Osteoblast (primary cell): ENCODE measurements around the gene LURAP1L. TPM values are rescaled to one million over a fixed set of nuclear protein-coding genes. Genes with fewer than 3 reads are reported as not detected.

ENCODE experiments used
- DNase-seq: peaks from one replicate; pipeline ENCODE4 v3.0.0; 2011; ENCODE audit warnings: low spot score, mixed read lengths; ENCODE audit not compliant: insufficient read length; ENCODE audit errors: missing footprints
- H2AFZ ChIP-seq: 2 replicates; pipeline ENCODE4 v1.6.0; 2011; ENCODE audit warnings: mild to moderate bottlenecking, low read length
- H3K27ac ChIP-seq: 2 replicates; pipeline ENCODE4 v1.5.1; 2011; ENCODE audit warnings: mild to moderate bottlenecking, low read depth, low read length, moderate library complexity
- H3K27me3 ChIP-seq: 2 replicates; pipeline ENCODE4 v1.6.0; 2012; ENCODE audit warnings: mild to moderate bottlenecking, control low read depth, inconsistent platforms, low read length, moderate library complexity; ENCODE audit not compliant: insufficient read depth
- H3K36me3 ChIP-seq: 2 replicates; pipeline ENCODE4 v1.5.1; 2011; ENCODE audit warnings: mild to moderate bottlenecking, low read length, control low read depth, moderate library complexity; ENCODE audit not compliant: insufficient read depth
- H3K4me1 ChIP-seq: 2 replicates; pipeline ENCODE4 v1.5.1; 2011; ENCODE audit warnings: mild to moderate bottlenecking, low read length, control low read depth, moderate library complexity; ENCODE audit not compliant: insufficient read depth
- H3K4me2 ChIP-seq: 2 replicates; pipeline ENCODE4 v1.6.0; 2011; ENCODE audit warnings: mild to moderate bottlenecking, low read length; ENCODE audit not compliant: insufficient read depth
- H3K4me3 ChIP-seq: fragments of 200-600 bp; sonication (generic); 3 replicates; pipeline ENCODE4 v1.5.1; 2012; ENCODE audit warnings: mild to moderate bottlenecking, low read length, inconsistent platforms; ENCODE audit not compliant: insufficient read depth
- H3K79me2 ChIP-seq: 2 replicates; pipeline ENCODE4 v1.6.0; 2012; ENCODE audit warnings: mild to moderate bottlenecking, low read length, control low read depth, inconsistent platforms; ENCODE audit not compliant: insufficient read depth
- H3K9me3 ChIP-seq: 2 replicates; pipeline ENCODE4 v1.5.1; 2011; ENCODE audit warnings: low read depth, low read length, control low read depth
- H4K20me1 ChIP-seq: 2 replicates; pipeline ENCODE4 v1.6.0; 2012; ENCODE audit warnings: mild to moderate bottlenecking, low read length, control low read depth; ENCODE audit not compliant: insufficient read depth
- CTCF ChIP-seq: IDR thresholded peaks from 2 replicates; pipeline ENCODE4 v1.5.1; 2011; ENCODE audit warnings: mild to moderate bottlenecking, low read depth, low read length, moderate library complexity; ENCODE audit errors: extremely low read depth
- total RNA-seq: library from RNA; depleted of rRNA; stranded (reverse); fragments of >200 nt; gene quantifications from 2 replicates; pipeline ENCODE4 v1.2.3, GENCODE V29; 2012

LURAP1L gene
- total RNA-seq, 1 donor: 88.3 TPM

- peak; percentile 57 for TF ChIP-seq CTCF
- DNase-seq: peak; percentile 93
- H3K36me3 ChIP-seq: peaks cover 6% of the 10 kb centered on the region
- peak overlapping the region; percentile 86 for H2AFZ ChIP-seq
- H3K27ac ChIP-seq: peak overlapping the region; percentile 88
- no peaks in the 10 kb centered on the region for H3K27me3 ChIP-seq
- H3K4me1 ChIP-seq: peaks cover 8% of the 10 kb centered on the region
- H3K79me2 ChIP-seq: peaks cover 54% of the 10 kb centered on the region
- H3K9me3 ChIP-seq: no peaks in the 10 kb centered on the region
- peak overlapping the region; percentile 86 for H3K4me2 ChIP-seq
- H4K20me1 ChIP-seq: no peaks in the 10 kb centered on the region
- peak overlapping the region; percentile 90 for H3K4me3 ChIP-seq
These were observed 1.1 kb downstream of the LURAP1L start for GRCh38 chr9:12775679-12776512.

GRCh38 chr9:12776513-12777055 is 1.8 kb downstream of the LURAP1L start:
- peaks cover 58% of the 10 kb centered on the region for H3K79me2 ChIP-seq
- no peaks in the 10 kb centered on the region for H4K20me1 ChIP-seq
- peak overlapping the region; percentile 90 for H3K4me3 ChIP-seq
- peak overlapping the region; percentile 88 for H3K27ac ChIP-seq
- H3K9me3 ChIP-seq: no peaks in the 10 kb centered on the region
- DNase-seq: no peak
- H3K4me1 ChIP-seq: peaks cover 8% of the 10 kb centered on the region
- peak overlapping the region; percentile 86 for H2AFZ ChIP-seq
- H3K27me3 ChIP-seq: no peaks in the 10 kb centered on the region
- no peak for TF ChIP-seq CTCF
- peak overlapping the region; percentile 86 for H3K4me2 ChIP-seq
- peaks cover 10% of the 10 kb centered on the region for H3K36me3 ChIP-seq

- Histone ChIP-seq H3K79me2 (peaks cover 66% of the 10 kb centered on the region), H3K27ac (peak overlapping the region; percentile 88), H3K4me1 (peaks cover 8% of the 10 kb centered on the region), H3K36me3 (peaks cover 15% of the 10 kb centered on the region), H4K20me1 (no peaks in the 10 kb centered on the region), H3K4me2 (peak overlapping the region; percentile 86), H3K9me3 (no peaks in the 10 kb centered on the region), H3K4me3 (peak overlapping the region; percentile 90), H3K27me3 (no peaks in the 10 kb centered on the region), H2AFZ (no peak overlapping the region)
- DNase-seq: peak; percentile 77
- no peak for TF ChIP-seq CTCF
These were observed 2.6 kb downstream of the LURAP1L start for GRCh38 chr9:12777121-12778022.
